ENCODE results near the gene FXYD7. TPM values are rescaled to one million over a fixed set of nuclear protein-coding genes. Genes with fewer than 3 reads are reported as not detected.

FXYD7 gene
- total RNA-seq, 2 donors from 2014 or later, result 1.1 TPM; not detected in 1

- no peaks in the 10 kb centered on the region for H3K27me3 Mint-ChIP-seq (ENCODE audit: insufficient read depth)
- H3K36me3 Mint-ChIP-seq (ENCODE audit: low read depth), result peaks cover 29% of the 10 kb centered on the region
- H3K4me3 ChIP-seq (ENCODE audit: low read length), result no peak overlapping the region
- no peaks in the 10 kb centered on the region for H3K4me1 ChIP-seq (ENCODE audit: control insufficient read depth, insufficient read depth, low read length)
- peak; percentile 7 for DNase-seq
- H3K9me3 Mint-ChIP-seq, result peaks cover 23% of the 10 kb centered on the region
- no peak overlapping the region for H3K27ac Mint-ChIP-seq
- H3K36me3 ChIP-seq (ENCODE audit: control insufficient read depth, insufficient read depth, low read length), result no peaks in the 10 kb centered on the region
- no peak for TF ChIP-seq CTCF (conservative IDR thresholded peaks at IDR 0.05)
- 87% methylated on average over 13 to 18 of the region's 18 CpGs for WGBS, 2 experiments (ENCODE audit: insufficient coverage in 1 of 2, insufficient read length in 1 of 2)
- no peak overlapping the region for H3K27ac ChIP-seq (ENCODE audit: low read depth, low read length)
- no peaks in the 10 kb centered on the region for H3K27me3 ChIP-seq (ENCODE audit: control insufficient read depth, insufficient read depth, low read length, poor library complexity, severe bottlenecking)
- H3K4me1 Mint-ChIP-seq, result no peaks in the 10 kb centered on the region
- no peak overlapping the region for H3K9ac ChIP-seq (ENCODE audit: extremely low read depth, low read length, poor library complexity, severe bottlenecking)
- H3K4me3 Mint-ChIP-seq, result no peak overlapping the region
- peaks cover 27% of the 10 kb centered on the region for H3K9me3 ChIP-seq (ENCODE audit: control insufficient read depth, low read length)
Observed at GRCh38 chr19:35169221-35169995, 26.4 kb downstream of the FXYD7 start.

GRCh38 chr19:35170359-35171061, 27.5 kb downstream of the FXYD7 start:
- 85 to 89% methylated on average over 6 to 7 of the region's 7 CpGs for WGBS, 2 experiments (ENCODE audit: insufficient coverage in 1 of 2, insufficient read length in 1 of 2)
- H3K9me3 ChIP-seq (ENCODE audit: control insufficient read depth, low read length), result peaks cover 18% of the 10 kb centered on the region
- Mint-ChIP-seq H3K27me3 (ENCODE audit: insufficient read depth) (no peaks in the 10 kb centered on the region), H3K9me3 (peaks cover 19% of the 10 kb centered on the region), H3K36me3 (ENCODE audit: low read depth) (peaks cover 24% of the 10 kb centered on the region), H3K4me3 (no peak overlapping the region), H3K27ac (no peak overlapping the region), H3K4me1 (no peaks in the 10 kb centered on the region)
- no peak overlapping the region for H3K27ac ChIP-seq (ENCODE audit: low read depth, low read length)
- no peaks in the 10 kb centered on the region for H3K36me3 ChIP-seq (ENCODE audit: control insufficient read depth, insufficient read depth, low read length)
- no peaks in the 10 kb centered on the region for H3K27me3 ChIP-seq (ENCODE audit: control insufficient read depth, insufficient read depth, low read length, poor library complexity, severe bottlenecking)
- no peak overlapping the region for H3K4me3 ChIP-seq (ENCODE audit: low read length)
- no peaks in the 10 kb centered on the region for H3K4me1 ChIP-seq (ENCODE audit: control insufficient read depth, insufficient read depth, low read length)
- H3K9ac ChIP-seq (ENCODE audit: extremely low read depth, low read length, poor library complexity, severe bottlenecking), result no peak overlapping the region
- DNase-seq, result peak; percentile 30
- no peak for TF ChIP-seq CTCF (conservative IDR thresholded peaks at IDR 0.05)

- no peak overlapping the region for H3K27ac Mint-ChIP-seq
Observed at GRCh38 chr19:35171730-35172129, 28.7 kb downstream of the FXYD7 start.

More at GRCh38 chr19:35171730-35172129, 28.7 kb downstream of the FXYD7 start:
- H3K36me3 Mint-ChIP-seq (ENCODE audit: low read depth), result peaks cover 12% of the 10 kb centered on the region
- no peaks in the 10 kb centered on the region for H3K4me1 Mint-ChIP-seq
- H3K9me3 Mint-ChIP-seq, result peaks cover 8% of the 10 kb centered on the region
- peaks cover 6% of the 10 kb centered on the region for H3K9me3 ChIP-seq (ENCODE audit: control insufficient read depth, low read length)
- WGBS, 2 experiments (ENCODE audit: insufficient coverage in 1 of 2, insufficient read length in 1 of 2), result 94 to 100% methylated on average over 2 to 3 of the region's 3 CpGs
- no peaks in the 10 kb centered on the region for H3K27me3 ChIP-seq (ENCODE audit: control insufficient read depth, insufficient read depth, low read length, poor library complexity, severe bottlenecking)
- no peak overlapping the region for H3K27ac ChIP-seq (ENCODE audit: low read depth, low read length)
- H3K27me3 Mint-ChIP-seq (ENCODE audit: insufficient read depth), result no peaks in the 10 kb centered on the region
- no peaks in the 10 kb centered on the region for H3K36me3 ChIP-seq (ENCODE audit: control insufficient read depth, insufficient read depth, low read length)
- no peaks in the 10 kb centered on the region for H3K4me1 ChIP-seq (ENCODE audit: control insufficient read depth, insufficient read depth, low read length)
- DNase-seq, result peak; percentile 5
- no peak overlapping the region for H3K4me3 Mint-ChIP-seq
- no peak overlapping the region for H3K4me3 ChIP-seq (ENCODE audit: low read length)
- no peak for TF ChIP-seq CTCF (conservative IDR thresholded peaks at IDR 0.05)
- H3K9ac ChIP-seq (ENCODE audit: extremely low read depth, low read length, poor library complexity, severe bottlenecking), result no peak overlapping the region

All from endodermal cell (in vitro differentiated cells).